ENCODE measurements around the gene CD96.

CD96 gene

GRCh38 chr3:111594205-111594604 lies 52.2 kb downstream of the CD96 start:
- TF ChIP-seq GATA2 (IDR thresholded peaks at IDR 0.05; ENCODE audit: low read depth, low read length), result no peak
- TF ChIP-seq GATA3 (IDR thresholded peaks at IDR 0.05; ENCODE audit: low read depth, low read length), result no peak

GRCh38 chr3:111594781-111595180 lies 52.8 kb downstream of the CD96 start:
- TF ChIP-seq GATA2 (IDR thresholded peaks at IDR 0.05; ENCODE audit: low read depth, low read length) (no peak), GATA3 (IDR thresholded peaks at IDR 0.05; ENCODE audit: low read depth, low read length) (no peak)

- no peak for TF ChIP-seq GATA2 (IDR thresholded peaks at IDR 0.05; ENCODE audit: low read depth, low read length)
- TF ChIP-seq GATA3 (IDR thresholded peaks at IDR 0.05; ENCODE audit: low read depth, low read length), result no peak
Observed at GRCh38 chr3:111595232-111595631, 53.2 kb downstream of the CD96 start, which contains the start of gene ZBED2. Gene ZBED2, minus strand, starts transcription at chr3:111595346. Its CDS starts 1,145 bp downstream, at chr3:111594201.

GRCh38 chr3:111596328-111596727 lies 54.3 kb downstream of the CD96 start:
- no peak for TF ChIP-seq GATA3 (IDR thresholded peaks at IDR 0.05; ENCODE audit: low read depth, low read length)

GRCh38 chr3:111598139-111598538 lies 56.1 kb downstream of the CD96 start:
- TF ChIP-seq GATA2 (IDR thresholded peaks at IDR 0.05; ENCODE audit: low read depth, low read length), result no peak

GRCh38 chr3:111598552-111598951 lies 56.6 kb downstream of the CD96 start:
- TF ChIP-seq GATA2 (IDR thresholded peaks at IDR 0.05; ENCODE audit: low read depth, low read length) (no peak), GATA3 (IDR thresholded peaks at IDR 0.05; ENCODE audit: low read depth, low read length) (no peak)

GRCh38 chr3:111601810-111602209 lies 59.8 kb downstream of the CD96 start:
- TF ChIP-seq GATA2 (IDR thresholded peaks at IDR 0.05; ENCODE audit: low read depth, low read length), result no peak
- TF ChIP-seq GATA3 (IDR thresholded peaks at IDR 0.05; ENCODE audit: low read depth, low read length), result no peak

GRCh38 chr3:111603679-111604078 lies 61.7 kb downstream of the CD96 start:
- TF ChIP-seq GATA3 (IDR thresholded peaks at IDR 0.05; ENCODE audit: low read depth, low read length) (no peak), GATA2 (IDR thresholded peaks at IDR 0.05; ENCODE audit: low read depth, low read length) (no peak)

- no peak for TF ChIP-seq GATA3 (IDR thresholded peaks at IDR 0.05; ENCODE audit: low read depth, low read length)
- no peak for TF ChIP-seq GATA2 (IDR thresholded peaks at IDR 0.05; ENCODE audit: low read depth, low read length)
Observed at GRCh38 chr3:111604119-111604518, 62.1 kb downstream of the CD96 start.

- TF ChIP-seq GATA2 (IDR thresholded peaks at IDR 0.05; ENCODE audit: low read depth, low read length) (no peak), GATA3 (IDR thresholded peaks at IDR 0.05; ENCODE audit: low read depth, low read length) (no peak)
Observed at GRCh38 chr3:111605018-111605417, 63.0 kb downstream of the CD96 start.

- TF ChIP-seq GATA3 (IDR thresholded peaks at IDR 0.05; ENCODE audit: low read depth, low read length) (no peak), GATA2 (IDR thresholded peaks at IDR 0.05; ENCODE audit: low read depth, low read length) (no peak)
Observed at GRCh38 chr3:111605493-111605892, 63.5 kb downstream of the CD96 start.

- TF ChIP-seq GATA2 (IDR thresholded peaks at IDR 0.05; ENCODE audit: low read depth, low read length) (no peak), GATA3 (IDR thresholded peaks at IDR 0.05; ENCODE audit: low read depth, low read length) (no peak)
Observed at GRCh38 chr3:111607240-111607920, 65.4 kb downstream of the CD96 start.

- TF ChIP-seq GATA3 (IDR thresholded peaks at IDR 0.05; ENCODE audit: low read depth, low read length), result no peak
- no peak for TF ChIP-seq GATA2 (IDR thresholded peaks at IDR 0.05; ENCODE audit: low read depth, low read length)
Observed at GRCh38 chr3:111608383-111608782, 66.4 kb downstream of the CD96 start.

- no peak for TF ChIP-seq GATA2 (IDR thresholded peaks at IDR 0.05; ENCODE audit: low read depth, low read length)
- no peak for TF ChIP-seq GATA3 (IDR thresholded peaks at IDR 0.05; ENCODE audit: low read depth, low read length)
Observed at GRCh38 chr3:111609700-111610099, 67.7 kb downstream of the CD96 start.

- TF ChIP-seq GATA3 (IDR thresholded peaks at IDR 0.05; ENCODE audit: low read depth, low read length) (no peak), GATA2 (IDR thresholded peaks at IDR 0.05; ENCODE audit: low read depth, low read length) (no peak)
Observed at GRCh38 chr3:111610189-111610588, 68.2 kb downstream of the CD96 start.

- no peak for TF ChIP-seq GATA2 (IDR thresholded peaks at IDR 0.05; ENCODE audit: low read depth, low read length)
- no peak for TF ChIP-seq GATA3 (IDR thresholded peaks at IDR 0.05; ENCODE audit: low read depth, low read length)
Observed at GRCh38 chr3:111610612-111611054, 68.6 kb downstream of the CD96 start.
